ENCODE data around the gene JPH2.

GRCh38 chr20:44198872-44199271 lies 11.9 kb upstream of the JPH2 start:
- TF ChIP-seq CTCF (IDR thresholded peaks at IDR 0.05; ENCODE audit: low read depth, low read length) (no peak), EZH2phosphoT487 (IDR thresholded peaks at IDR 0.05; ENCODE audit: low read depth) (no peak)

Data from OCI-LY3 (cell line).